Measurements from ENCODE around the gene PHACTR3. TPM values are rescaled to one million over a fixed set of nuclear protein-coding genes. Genes with fewer than 3 reads are reported as not detected.

The PHACTR3 gene
- total RNA-seq, 1 experiment from 2014 or later, result 0.10 TPM

DNA sequence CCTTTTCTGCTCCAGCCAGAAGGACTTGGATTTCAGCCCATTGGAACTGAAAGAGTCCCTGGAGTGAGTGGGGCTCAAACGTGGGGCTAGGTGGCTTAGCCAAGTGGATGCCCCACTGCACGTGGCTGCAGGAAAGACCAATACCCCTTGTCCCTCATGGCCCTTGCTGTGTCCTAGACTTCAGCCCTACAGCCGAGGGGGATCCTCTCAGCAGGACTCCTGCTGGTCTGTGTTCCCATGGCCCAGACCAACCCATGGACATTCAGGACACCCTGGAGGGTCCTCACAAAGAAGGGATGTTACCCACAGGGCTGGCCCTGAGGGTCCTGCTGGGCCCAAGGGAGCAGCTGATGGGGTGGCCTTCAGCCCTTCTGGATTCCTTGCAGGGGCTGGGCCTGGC, 30.0 kb upstream of the PHACTR3 start:
- CTCF ChIA-PET, result no interaction called here
- ATAC-seq, result no peak
- no TSS peak for BruUV-seq (replicated peaks)
- no peak for DNase-seq (ENCODE audit: low read depth, low spot score)
- intact Hi-C loops (cut with micrococcal nuclease; ENCODE audit: unreplicated experiment), result no loop called here
- Histone ChIP-seq H3K27ac (ENCODE audit: low read length) (no peak overlapping the region), H3K4me1 (ENCODE audit: control insufficient read depth, insufficient read depth, low read length) (no peaks in the 10 kb centered on the region), H3K4me3 (ENCODE audit: low read depth in 2 of 2, low read length in 2 of 2) (no peak overlapping the region), H3K27me3 (ENCODE audit: control insufficient read depth, insufficient read depth, low read length) (peaks cover 2% of the 10 kb centered on the region; the same call in 1 of the 2 replicates), H3K36me3 (ENCODE audit: control insufficient read depth, insufficient read depth, low read length) (no peaks in the 10 kb centered on the region), H3K9me3 (ENCODE audit: control insufficient read depth, insufficient read depth, low read depth, low read length) (no peaks in the 10 kb centered on the region)
- in situ Hi-C loops (cut with HindIII; ENCODE audit: low pct_unique_long_range_greater_than_20kb, low sequenced_read_pairs), result no loop called here
- POLR2A ChIA-PET, result no interaction called here
- TF ChIP-seq TCF7L2 (IDR thresholded peaks at IDR 0.05; ENCODE audit: low read depth, low read length) (no peak), POLR2AphosphoS5 (IDR thresholded peaks at IDR 0.05; ENCODE audit: low read depth, low read length) (no peak), SIN3A (IDR thresholded peaks at IDR 0.05; ENCODE audit: borderline replicate concordance, insufficient read depth, low read depth, low read length) (no peak)
- TF ChIP-seq, protein P1, sequence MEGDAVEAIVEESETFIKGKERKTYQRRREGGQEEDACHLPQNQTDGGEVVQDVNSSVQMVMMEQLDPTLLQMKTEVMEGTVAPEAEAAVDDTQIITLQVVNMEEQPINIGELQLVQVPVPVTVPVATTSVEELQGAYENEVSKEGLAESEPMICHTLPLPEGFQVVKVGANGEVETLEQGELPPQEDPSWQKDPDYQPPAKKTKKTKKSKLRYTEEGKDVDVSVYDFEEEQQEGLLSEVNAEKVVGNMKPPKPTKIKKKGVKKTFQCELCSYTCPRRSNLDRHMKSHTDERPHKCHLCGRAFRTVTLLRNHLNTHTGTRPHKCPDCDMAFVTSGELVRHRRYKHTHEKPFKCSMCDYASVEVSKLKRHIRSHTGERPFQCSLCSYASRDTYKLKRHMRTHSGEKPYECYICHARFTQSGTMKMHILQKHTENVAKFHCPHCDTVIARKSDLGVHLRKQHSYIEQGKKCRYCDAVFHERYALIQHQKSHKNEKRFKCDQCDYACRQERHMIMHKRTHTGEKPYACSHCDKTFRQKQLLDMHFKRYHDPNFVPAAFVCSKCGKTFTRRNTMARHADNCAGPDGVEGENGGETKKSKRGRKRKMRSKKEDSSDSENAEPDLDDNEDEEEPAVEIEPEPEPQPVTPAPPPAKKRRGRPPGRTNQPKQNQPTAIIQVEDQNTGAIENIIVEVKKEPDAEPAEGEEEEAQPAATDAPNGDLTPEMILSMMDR (IDR thresholded peaks at IDR 0.05), result no peak
- TF ChIP-seq, protein P2, sequence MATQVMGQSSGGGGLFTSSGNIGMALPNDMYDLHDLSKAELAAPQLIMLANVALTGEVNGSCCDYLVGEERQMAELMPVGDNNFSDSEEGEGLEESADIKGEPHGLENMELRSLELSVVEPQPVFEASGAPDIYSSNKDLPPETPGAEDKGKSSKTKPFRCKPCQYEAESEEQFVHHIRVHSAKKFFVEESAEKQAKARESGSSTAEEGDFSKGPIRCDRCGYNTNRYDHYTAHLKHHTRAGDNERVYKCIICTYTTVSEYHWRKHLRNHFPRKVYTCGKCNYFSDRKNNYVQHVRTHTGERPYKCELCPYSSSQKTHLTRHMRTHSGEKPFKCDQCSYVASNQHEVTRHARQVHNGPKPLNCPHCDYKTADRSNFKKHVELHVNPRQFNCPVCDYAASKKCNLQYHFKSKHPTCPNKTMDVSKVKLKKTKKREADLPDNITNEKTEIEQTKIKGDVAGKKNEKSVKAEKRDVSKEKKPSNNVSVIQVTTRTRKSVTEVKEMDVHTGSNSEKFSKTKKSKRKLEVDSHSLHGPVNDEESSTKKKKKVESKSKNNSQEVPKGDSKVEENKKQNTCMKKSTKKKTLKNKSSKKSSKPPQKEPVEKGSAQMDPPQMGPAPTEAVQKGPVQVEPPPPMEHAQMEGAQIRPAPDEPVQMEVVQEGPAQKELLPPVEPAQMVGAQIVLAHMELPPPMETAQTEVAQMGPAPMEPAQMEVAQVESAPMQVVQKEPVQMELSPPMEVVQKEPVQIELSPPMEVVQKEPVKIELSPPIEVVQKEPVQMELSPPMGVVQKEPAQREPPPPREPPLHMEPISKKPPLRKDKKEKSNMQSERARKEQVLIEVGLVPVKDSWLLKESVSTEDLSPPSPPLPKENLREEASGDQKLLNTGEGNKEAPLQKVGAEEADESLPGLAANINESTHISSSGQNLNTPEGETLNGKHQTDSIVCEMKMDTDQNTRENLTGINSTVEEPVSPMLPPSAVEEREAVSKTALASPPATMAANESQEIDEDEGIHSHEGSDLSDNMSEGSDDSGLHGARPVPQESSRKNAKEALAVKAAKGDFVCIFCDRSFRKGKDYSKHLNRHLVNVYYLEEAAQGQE (IDR thresholded peaks at IDR 0.05; ENCODE audit: insufficient read depth in 1 of 2, low read depth in 2 of 2, low read length in 1 of 2), result no peak

DNA sequence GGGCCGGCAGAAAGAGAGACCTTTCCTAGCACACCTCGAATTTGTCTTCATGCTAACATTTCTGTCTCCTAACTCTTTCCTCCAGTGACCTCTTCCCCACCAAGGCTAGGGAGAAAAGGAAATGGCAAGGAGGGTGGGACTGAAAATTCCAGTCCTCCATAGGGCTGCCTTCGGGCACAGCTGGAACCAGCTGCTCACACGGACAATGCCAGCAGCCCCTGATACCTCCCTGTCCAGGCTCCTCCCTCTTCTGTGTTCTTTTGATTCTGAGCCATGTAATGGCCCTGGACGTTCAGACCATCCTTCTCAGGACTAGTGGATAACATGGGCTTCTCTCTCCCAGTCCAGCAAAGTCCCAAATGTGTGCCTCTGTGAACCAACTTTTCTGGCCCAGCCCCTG, 29.1 kb upstream of the PHACTR3 start:
- H3K4me1 ChIP-seq (ENCODE audit: control insufficient read depth, insufficient read depth, low read length), result no peaks in the 10 kb centered on the region
- H3K9me3 ChIP-seq (ENCODE audit: control insufficient read depth, insufficient read depth, low read depth, low read length), result no peaks in the 10 kb centered on the region
- TF ChIP-seq SIN3A (IDR thresholded peaks at IDR 0.05; ENCODE audit: borderline replicate concordance, insufficient read depth, low read depth, low read length) (no peak), POLR2AphosphoS5 (IDR thresholded peaks at IDR 0.05; ENCODE audit: low read depth, low read length) (no peak), TCF7L2 (IDR thresholded peaks at IDR 0.05; ENCODE audit: low read depth, low read length) (no peak)
- TF ChIP-seq, protein P2 (IDR thresholded peaks at IDR 0.05; ENCODE audit: insufficient read depth in 1 of 2, low read depth in 2 of 2, low read length in 1 of 2), result no peak
- TF ChIP-seq, protein P1 (IDR thresholded peaks at IDR 0.05), result no peak
- ChIA-PET POLR2A (no interaction called here), CTCF (no interaction called here)
- ATAC-seq (no peak), DNase-seq (ENCODE audit: low read depth, low spot score) (no peak)
- no peak overlapping the region for H3K4me3 ChIP-seq (ENCODE audit: low read depth in 2 of 2, low read length in 2 of 2)
- no TSS peak for BruUV-seq (replicated peaks)
- intact Hi-C loops (cut with micrococcal nuclease; ENCODE audit: unreplicated experiment) (no loop called here), in situ Hi-C loops (cut with HindIII; ENCODE audit: low pct_unique_long_range_greater_than_20kb, low sequenced_read_pairs) (no loop called here)
- no peaks in the 10 kb centered on the region for H3K36me3 ChIP-seq (ENCODE audit: control insufficient read depth, insufficient read depth, low read length)
- peaks cover 2% of the 10 kb centered on the region; the same call in 1 of the 2 replicates for H3K27me3 ChIP-seq (ENCODE audit: control insufficient read depth, insufficient read depth, low read length)
- H3K27ac ChIP-seq (ENCODE audit: low read length), result no peak overlapping the region
